Posterior vena cava (tissue), 2 donors: Measurements from ENCODE around the gene ZNF346. TPM values are rescaled to one million over a fixed set of nuclear protein-coding genes. Genes with fewer than 3 reads are reported as not detected.

Experiments
- DNase-seq: peaks from one replicate; pipeline ENCODE4 v3.0.0-alpha.2; 2020; ENCODE audit warnings: low spot score
- intact Hi-C, 2 donors: fragments of 100-400 bp; cut with DNase I; formaldehyde crosslinking; loops; one replicate each; pipeline versions ENCODE4 v1.14.1 to v1.14.2; 2022 to 2023
- total RNA-seq, 2 donors: library from RNA; stranded (reverse); fragmentation: NEBNext Ultra II Directional; extraction: Animal tissue kit (Norgen Biotek cat#: 25700); gene quantifications; one replicate each; pipeline ENCODE4 v1.2.1, GENCODE V29; 2021
- donor health status: DM: yes; HTN: yes; CAD: no.
- donor health status: DM: yes; HTN: yes; CAD: no.

ZNF346 gene
- total RNA-seq, 2 donors from 2014 or later, result 11.6 to 12.5 TPM

DNA sequence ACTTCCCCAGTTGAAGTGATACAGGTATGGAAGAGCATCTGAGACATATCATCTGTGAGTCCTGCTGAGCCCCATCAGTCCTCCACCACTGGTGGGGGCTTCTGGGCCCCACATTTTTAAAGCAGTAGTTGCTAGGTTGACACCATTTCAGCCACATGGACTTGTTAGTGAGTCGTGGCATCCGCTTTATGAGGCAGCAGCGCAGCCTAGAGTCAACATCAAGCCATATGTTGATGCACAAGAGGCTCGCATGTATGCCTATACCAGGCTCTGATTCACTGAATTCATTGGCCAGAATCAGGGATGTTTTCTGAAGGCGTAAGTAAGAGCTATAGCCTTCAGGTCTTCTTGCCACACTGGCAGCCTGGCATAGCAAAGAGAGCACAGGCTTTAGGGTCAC is 26.8 kb downstream of the ZNF346 start:
- intact Hi-C loops, result no loop called here
- DNase-seq, result peak; percentile 23

DNA sequence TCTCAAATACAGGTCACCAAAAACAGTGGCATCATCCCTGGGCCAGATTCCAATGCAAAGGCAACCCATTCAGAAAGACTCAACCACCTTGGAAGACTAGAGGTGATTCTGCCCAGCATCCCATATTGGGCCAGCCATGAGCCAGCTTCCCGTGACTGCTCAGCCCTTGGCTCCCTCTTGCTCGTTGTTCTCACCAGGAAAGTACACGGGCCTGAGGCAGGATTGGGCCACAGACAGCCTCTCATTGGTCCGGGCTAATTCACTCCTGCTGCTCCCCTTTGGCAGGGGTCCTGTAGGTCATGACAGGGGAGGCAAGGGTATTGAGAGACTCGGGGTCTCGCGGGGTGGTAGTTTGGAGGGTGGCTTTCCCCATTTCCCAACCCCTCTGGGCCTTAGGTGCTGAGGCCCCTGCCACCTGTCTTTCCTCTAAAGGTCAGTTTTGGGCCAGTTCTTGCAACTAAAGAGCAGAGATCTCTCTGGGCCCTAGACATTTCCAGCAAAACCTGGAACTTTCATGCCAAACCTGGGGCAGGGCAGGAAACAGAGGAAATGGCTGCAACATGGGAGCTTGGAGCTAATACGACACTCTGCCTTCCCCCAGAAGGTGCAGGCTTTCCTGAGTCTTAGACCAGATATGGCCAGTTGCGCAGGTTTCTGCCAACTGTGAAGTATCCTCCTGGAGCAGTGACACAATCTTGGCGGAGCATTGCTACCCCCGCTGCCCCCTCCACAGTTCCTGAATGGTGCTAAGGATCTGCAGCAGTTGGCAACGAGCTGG is 42.2 kb downstream of the ZNF346 start:
- DNase-seq, result no peak
- intact Hi-C loops, result no loop called here

DNA sequence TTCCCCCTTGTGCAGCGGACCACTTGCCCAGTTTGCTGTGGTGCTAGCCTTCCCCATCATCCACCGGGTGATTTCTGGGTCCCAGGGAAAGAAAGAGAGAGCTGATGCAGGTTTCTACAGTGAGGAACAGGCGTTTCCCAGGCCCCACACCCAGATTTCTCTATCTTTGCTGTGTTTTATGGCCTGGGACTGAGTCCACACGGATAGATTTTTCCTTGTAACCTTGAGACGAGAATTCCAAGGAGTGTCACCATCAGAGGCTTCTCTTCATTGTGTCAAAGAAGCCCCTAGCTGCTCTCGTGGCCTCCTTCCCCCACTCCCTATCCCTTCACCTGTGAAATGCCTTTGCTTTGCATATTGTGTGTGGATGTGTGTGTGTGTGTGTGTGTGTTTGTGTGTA is 43.0 kb downstream of the ZNF346 start:
- intact Hi-C loops, result no loop called here
- no peak for DNase-seq

DNA sequence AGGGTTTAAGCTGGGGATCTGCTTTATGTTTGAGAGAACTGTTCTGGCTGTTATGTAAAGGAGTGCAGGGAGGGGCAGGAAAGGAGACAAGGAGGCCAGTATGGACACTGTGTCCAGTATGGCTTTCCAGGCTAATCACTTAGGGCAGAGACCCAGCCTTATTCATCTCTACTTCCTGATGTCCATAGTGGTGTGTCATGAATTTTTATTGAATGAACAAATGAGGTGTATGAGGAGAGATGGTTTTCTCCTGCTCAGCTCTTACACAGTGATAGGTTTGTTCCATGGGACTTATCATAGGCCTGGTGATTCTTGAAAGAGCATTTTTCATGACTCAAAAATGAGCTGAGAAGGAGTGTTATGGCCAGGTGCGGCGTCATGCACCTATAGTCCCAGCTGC is 43.7 kb downstream of the ZNF346 start:
- no peak for DNase-seq
- intact Hi-C loops, result no loop called here

DNA sequence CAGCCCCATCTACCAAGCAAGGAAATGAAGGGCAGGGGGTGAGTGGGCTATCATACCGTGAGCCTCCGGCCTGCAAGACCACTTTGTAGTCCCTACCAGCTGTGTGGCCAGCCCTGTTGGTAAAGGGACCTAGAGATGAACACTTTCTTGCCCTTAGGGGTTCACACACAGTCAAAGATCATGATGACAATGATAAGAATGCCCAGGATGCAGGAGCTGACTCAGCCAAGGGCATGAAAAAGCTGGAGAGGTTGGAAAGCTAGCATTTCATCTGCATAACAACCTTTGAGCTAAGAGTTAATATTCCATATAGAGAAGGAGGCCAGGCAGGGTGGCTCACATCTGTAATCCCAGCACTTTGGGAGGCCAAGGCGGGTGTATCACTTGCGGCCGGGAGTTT is 45.0 kb downstream of the ZNF346 start:
- intact Hi-C loops, result no loop called here

DNA sequence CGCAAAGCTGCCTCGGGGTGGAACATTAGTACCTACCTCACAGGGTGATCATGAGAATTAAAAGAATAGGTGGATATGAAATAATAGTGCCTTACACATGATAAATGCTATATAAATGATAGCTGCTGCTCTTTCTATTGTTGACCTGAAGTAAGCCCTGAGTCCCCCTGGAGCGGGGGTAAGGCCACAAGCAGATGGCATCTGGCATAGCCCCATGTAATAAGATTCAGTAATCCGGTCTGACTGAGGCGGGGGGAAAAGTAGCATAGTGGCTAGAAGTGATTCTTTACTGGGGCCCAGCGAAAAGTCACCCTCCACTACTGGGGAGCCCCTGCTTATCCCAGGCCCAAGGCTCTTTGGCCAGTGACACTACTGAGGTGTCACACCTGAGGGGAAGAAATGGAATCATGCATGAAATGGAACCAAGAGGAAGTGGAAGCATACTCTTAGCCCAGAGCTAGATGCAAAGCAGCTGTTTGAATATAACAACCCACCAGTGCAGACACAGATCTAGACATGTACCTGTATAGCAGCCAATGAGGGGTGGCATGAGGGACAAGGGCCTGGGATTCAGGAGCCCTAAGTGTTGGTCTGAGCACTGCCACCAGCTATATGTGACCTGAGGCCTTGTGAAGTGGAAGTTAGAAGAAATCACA is 48.2 kb downstream of the ZNF346 start:
- no peak for DNase-seq
- intact Hi-C loops, result no loop called here

More for the DNA sequence above, 45.0 kb downstream of the ZNF346 start:
- DNase-seq, result no peak

DNA sequence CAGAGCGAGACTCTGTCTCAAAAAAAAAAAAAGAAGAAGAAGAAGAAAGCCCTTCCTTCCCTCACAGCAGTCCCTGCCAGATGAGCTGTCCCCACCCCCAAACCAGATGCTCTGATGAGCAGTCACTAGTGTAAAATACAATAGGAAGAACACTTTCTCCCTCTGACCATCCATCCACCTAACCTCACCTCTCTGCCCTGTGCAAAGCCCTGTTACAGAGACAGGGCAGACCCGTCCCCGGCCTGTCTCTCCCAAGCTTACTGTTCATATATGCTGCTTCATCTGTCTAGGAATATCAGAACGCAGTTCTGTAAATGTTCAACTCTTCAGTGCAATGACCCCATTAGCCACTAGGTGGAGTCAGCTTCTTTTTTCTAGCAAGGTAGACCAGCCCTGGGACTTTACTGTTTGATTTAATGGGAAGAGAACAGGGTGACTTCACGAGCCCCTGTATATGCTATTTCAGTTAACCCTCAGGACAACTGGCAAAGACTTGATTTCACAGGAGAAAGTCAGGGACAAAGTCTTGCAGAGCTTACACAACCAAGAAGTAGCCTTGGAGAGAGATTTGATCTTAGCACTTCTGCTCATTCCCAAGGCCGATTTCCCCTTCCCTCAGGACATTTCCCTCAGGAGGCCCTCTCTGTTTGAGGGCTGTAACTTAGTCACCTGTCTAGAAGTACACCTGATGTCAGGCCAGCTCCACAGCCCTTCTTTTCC is 49.3 kb downstream of the ZNF346 start:
- no peak for DNase-seq
- intact Hi-C loops, result no loop called here

DNA sequence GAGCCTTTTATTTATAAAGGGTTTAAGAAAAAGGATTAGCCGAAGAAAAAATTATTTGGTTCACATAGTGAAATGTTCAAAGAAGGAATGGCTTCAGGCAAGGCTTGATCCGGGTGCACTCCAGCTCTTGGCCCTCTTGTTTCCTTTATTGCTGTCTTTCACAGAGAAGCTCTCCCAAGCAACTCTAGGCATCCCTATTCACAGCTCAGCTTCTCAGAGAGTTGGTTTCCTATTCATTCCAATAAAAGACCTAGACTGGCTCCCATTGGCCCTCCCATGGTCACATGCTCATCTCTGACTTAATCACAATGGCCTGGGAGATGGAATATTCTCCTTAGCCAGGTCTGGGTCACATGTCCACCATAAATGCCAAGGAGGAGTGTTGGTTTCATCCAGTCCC is 54.8 kb downstream of the ZNF346 start:
- DNase-seq, result no peak
- intact Hi-C loops, result no loop called here

DNA sequence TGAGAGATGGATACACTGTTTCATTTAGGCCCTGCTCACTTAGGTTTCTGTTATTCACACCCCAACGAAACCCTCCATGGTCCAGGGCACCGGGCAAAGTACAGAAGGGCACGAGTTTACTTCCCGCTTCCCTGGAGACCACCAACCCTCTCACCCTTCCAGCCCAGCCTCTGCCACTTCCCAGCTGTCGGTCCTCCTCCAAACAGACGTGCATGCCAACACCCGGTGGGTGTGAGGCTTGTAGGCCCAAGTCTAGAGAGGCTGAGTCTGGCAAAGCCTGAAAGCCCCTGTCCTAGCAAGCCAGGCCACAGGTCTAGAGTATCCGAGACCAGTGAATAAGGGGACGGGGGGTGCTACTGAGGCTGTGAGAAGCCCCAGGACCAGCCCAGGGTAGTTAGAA is 57.1 kb downstream of the ZNF346 start:
- intact Hi-C loops, result no loop called here
- no peak for DNase-seq

DNA sequence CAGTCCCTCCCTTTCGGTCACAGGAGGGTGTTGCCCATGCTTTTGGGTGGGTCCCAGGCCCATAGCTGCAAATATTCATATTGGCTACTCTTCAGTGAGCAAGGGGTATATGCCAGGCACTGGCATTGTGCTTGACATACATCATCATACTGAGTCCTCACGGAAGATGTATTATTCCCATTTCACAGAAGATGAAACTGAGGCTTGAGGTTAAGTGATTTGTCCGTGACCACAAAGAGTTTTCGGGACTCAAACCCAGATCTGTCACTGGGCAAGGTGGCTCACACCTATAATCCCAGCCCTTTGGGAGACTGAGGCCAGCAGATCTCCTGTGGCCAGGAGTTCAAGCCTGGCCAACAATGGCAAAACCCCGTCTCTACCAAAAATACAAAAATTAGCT is 57.8 kb downstream of the ZNF346 start:
- no peak for DNase-seq
- intact Hi-C loops, result no loop called here

DNA sequence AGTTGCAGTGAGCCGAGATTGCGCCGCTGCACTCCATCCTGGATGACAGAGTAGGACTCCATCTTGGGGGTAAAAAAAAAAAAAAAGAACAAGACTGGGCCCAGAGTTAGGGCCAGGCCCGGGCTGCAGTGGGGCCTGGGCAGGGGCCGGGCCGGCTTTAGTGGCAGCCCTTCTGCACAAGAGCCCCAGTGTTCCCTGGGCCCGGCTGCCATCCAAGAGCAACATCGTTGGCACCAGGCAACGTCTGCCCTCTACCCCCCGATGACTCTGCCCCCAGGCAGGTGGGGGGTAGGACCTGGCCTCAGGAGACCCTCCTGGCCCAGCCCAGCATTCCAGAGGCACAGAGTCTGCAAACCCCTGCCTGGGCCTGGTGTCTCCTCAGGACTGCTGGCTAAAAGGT is 59.4 kb downstream of the ZNF346 start:
- intact Hi-C loops, result no loop called here
- no peak for DNase-seq

DNA sequence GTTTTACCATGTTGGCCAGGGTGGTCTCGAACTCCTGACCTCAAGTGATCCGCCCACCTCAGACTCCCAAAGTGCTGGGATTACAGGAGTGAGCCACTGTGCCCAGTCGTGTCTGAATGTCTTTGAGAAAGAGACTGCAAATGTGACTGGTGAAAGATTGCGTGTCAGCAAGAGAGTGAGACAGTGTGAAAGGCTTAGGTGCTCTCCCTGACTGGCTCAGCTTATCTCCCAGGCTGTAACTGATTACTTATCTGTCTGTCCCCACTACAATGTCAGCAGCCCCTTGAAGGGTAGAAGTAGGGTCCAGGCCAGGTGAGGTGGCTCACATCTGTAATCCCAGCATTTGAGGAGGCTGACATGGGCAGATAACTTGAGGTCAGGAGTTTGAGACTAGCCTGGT is 60.9 kb downstream of the ZNF346 start:
- DNase-seq, result no peak
- intact Hi-C loops, result no loop called here

DNA sequence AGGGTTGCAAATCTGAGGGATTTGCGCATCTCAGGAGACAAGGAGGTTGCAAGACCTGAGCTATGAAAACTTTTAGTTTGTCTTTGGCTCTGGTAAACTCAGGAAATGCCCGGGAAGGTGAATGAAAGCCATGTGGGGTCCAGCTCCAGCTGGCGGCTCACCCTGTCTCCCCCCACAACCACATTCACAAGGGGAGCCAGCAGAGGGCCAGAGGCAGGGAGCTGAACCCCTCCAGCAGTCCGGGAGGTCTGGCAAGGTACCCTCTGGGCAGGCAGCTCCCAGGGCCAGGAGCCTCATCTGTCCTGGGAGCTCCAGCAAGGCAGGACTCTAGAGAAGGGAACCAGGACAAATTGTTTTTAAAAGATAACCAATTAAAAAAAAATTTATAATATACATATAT is 61.7 kb downstream of the ZNF346 start:
- no peak for DNase-seq
- intact Hi-C loops, result no loop called here

DNA sequence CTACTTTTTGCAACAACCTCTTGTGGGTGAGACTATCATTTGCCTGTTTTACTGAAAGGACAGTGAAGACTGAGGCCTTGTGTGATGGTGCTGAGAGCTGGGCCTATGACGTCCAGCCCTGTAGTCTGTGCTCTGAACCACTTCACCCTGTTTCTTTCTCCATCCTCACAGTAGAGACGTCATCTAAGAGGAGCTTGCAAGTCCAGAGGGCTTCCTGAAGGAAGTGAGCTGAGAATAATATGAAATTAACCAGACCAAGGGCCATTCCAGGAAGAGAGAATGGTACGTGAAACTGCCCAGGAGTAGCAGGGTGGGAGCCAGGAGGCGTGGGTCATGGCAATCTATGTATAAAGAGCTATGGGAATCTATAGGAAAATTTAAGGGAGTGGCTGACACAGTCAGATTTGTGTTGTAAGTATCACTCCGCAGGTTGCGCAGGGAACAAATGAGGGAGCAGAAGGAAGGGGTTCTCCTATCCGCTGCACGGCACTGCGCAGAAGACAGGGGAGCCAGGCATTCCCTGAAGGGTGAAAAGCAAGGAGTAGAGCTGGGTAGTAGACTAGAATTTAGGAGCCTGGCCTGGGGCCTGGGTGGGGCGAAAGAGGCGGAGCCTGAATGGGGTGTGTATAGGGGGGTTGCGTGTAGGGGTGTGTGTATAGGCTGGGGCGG is 63.6 kb downstream of the ZNF346 start:
- no peak for DNase-seq
- intact Hi-C loops, result no loop called here

DNA sequence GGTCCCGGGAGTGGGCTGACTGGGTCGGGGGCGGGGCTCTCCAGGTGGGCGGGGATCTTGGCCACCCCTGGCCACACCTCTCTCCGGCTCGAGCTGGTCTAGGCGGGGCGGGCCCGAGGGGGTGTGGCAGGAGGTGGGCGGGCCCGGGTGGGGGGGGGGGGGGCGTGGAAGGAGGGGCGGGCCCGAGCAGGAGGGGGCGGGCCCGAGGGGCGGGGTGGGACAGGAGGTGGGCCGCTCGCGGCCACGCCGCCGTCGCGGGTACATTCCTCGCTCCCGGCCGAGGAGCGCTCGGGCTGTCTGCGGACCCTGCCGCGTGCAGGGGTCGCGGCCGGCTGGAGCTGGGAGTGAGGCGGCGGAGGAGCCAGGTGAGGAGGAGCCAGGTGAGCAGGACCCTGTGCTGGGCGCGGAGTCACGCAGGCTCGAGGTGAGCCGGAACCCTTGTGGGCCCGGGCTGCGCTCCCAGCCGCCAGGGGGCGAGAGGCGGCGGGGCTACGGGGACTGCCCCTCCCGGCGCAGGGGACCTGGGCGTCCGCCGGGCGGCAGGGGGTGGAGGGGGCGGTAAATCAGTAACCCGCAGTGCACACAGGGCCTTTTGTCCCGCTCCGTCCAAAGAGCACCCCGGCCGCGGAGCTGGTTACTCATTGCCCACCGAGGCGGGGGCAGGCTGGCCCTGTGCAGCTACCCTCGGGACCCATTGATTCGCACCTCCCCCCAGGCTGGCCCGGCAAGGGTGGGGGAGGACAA is 64.3 kb downstream of the ZNF346 start, which contains the start of gene FGFR4:
FGFR4 (plus strand) TSS at position 262 of the 744 bp plus-strand sequence. CDS start 2,688 bp downstream, outside the sequence.
- intact Hi-C loops, result no loop called here
- no peak for DNase-seq

DNA sequence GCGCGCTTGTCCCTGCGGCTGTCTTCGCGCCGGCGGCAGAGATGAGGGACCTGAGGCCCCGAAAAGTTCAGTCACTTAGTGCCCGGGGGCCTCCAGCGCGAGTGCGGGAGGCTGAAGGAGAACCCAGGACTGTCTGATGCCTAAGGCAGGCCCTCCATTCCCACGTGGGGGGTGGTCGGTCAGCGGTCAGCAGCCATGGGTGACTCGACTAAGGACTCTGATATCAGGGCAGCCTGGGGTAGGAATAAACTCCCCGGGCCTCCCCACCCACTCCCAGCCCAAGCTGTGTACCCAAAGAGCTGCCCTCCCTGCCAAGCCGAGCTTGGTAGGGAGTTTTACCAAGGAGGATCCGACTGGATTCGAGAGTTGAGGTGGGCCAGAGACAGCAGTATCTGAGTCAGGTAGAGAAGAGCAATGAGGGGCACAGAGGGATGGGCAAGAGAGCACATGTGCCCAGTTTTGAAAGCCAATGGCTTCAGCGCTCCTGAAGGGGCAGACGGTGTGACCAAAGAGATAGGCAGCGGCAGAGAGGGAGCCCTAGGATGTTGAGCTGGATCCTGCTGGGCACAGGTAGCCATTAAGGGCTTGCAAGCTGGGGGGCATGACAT is 65.0 kb downstream of the ZNF346 start:
- intact Hi-C loops, result no loop called here
- no peak for DNase-seq

DNA sequence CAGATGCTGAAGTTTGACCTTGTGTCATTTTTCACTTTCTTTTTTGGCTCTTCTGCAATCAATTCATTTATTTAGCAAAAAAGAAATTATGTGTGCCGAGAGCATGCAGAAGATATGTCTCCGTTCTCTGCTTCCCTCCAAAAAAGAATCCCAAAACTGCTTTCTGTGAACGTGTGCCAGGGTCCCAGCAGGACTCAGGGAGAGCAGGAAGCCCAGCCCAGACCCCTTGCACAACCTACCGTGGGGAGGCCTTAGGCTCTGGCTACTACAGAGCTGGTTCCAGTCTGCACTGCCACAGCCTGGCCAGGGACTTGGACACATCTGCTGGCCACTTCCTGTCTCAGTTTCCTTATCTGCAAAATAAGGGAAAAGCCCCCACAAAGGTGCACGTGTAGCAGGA is 66.6 kb downstream of the ZNF346 start:
- no peak for DNase-seq
- intact Hi-C loops, result no loop called here

DNA sequence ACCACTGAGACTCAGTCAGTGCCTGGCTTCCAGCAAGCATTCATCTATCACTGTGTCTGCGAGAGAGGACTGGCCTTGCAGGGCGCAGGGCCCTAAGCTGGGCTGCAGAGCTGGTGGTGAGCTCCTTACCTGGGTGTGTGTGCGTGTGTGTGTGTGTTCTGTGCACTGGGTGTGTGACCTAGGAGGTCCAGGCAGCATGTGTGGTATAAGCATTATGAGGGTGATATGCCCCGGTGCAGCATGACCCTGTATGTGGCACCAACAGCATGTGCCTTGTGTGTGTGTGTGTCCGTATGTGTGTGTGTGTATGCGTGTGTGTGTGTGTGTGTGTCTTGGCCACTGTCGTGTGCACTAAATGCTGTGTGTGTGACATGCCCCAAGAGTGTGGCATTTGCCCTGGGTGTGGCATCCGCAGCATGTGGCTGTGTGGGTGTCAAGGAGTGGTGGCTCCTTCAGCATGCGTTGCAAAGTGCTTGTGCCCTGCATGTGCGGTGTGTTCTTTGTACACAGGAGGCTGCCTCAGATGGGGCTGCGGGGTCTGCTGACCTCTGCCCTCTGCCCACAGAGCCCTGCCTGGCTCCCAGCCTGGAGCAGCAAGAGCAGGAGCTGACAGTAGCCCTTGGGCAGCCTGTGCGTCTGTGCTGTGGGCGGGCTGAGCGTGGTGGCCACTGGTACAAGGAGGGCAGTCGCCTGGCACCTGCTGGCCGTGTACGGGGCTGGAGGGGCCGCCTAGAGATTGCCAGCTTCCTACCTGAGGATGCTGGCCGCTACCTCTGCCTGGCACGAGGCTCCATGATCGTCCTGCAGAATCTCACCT is 67.5 kb downstream of the ZNF346 start:
- intact Hi-C loops, result no loop called here
- no peak for DNase-seq
